GM19240 (cell line): ENCODE results near the gene CD8B.

Source experiments
- DNase-seq: peaks from one replicate; pipeline ENCODE4 v3.0.0; 2011; ENCODE audit warnings: low spot score; ENCODE audit not compliant: insufficient read length

Gene CD8B

DNA sequence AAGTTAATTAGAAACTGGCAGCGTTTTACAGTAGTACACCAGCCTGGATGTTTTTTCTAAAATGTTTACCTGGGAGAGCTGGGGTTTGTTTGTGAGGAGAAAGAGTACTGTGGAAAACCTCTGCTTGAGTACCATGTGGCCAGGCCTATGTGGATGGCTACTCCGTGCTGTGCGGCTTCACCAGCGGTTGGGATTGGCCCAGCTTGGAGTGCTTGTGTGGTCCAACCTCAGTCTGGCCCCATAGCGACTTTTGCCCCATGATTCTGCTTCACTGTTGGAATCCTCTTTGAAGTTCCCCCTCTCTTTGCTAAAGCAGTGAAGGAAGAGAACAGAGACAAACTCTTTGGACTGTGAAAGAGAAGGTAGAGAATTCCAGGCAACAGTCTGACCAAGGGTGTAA is 86.8 kb downstream of the CD8B start:
- DNase-seq = no peak

DNA sequence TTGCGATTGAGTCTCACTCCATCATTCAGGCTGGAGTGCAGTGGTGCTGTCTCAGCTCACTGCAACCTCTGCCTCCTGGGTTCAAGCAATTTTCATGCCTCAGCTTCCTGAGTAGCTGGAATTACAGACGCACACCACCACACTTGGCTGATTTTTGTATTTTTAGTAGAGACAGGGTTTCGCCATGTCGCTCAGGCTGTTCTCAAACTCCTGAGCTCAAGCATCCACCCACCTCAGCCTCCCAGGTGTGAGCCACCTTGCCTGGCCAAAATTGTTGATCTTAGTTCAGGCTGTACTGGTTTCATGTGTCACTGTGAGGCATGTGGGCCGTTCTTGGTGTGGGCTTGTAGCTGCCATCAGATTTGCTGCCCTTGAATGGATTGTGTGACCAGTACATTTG is 89.1 kb downstream of the CD8B start:
- DNase-seq = no peak

- DNase-seq = no peak
Measured at GRCh38 chr2:86770816-86771301, 90.8 kb downstream of the CD8B start.

DNA sequence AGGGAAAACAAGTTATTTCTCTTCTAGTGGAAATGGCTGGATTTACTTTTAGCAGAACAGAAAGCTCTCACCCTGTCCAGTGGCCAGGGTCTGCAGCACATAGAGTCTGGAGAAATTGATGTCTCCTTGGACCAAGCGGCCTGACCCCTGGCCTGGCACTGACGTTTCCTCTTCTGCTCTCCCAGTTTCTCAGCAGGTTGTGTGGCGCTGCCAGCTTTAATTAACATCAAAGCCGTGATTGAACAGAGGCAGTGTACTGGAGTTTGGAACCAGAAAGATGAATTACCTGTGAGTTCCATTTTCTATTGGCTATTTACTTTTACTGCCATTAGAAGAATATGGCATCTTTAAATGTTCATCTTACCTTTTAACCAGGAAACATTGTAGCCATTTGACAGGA is 91.8 kb downstream of the CD8B start:
- DNase-seq = no peak

GRCh38 chr2:86768189-86768949 is 93.3 kb downstream of the CD8B start:
- no peak for DNase-seq
